Activated naive CD8-positive, alpha-beta T cell (primary cell): Measurements from ENCODE around the gene NDUFS6.

ENCODE experiments used
- H3K27ac Mint-ChIP-seq: one replicate; pipeline ENCODE4 v1.8.0; 2021; ENCODE audit warnings: mixed read lengths
- H3K27me3 Mint-ChIP-seq: one replicate; pipeline ENCODE4 v1.8.0; 2021; ENCODE audit warnings: mixed read lengths
- H3K36me3 Mint-ChIP-seq: one replicate; pipeline ENCODE4 v1.8.0; 2021; ENCODE audit warnings: mixed read lengths
- H3K4me1 Mint-ChIP-seq: one replicate; pipeline ENCODE4 v1.8.0; 2021; ENCODE audit warnings: low read depth, mixed read lengths
- H3K4me3 Mint-ChIP-seq: one replicate; pipeline ENCODE4 v1.8.0; 2021; ENCODE audit warnings: mild to moderate bottlenecking, mixed read lengths
- H3K9me3 Mint-ChIP-seq: one replicate; pipeline ENCODE4 v1.8.0; 2021; ENCODE audit warnings: low read depth, mixed read lengths

NDUFS6 gene

GRCh38 chr5:1820926-1821325 is 19.7 kb downstream of the NDUFS6 start:
- H3K27ac Mint-ChIP-seq = no peak overlapping the region
- H3K4me1 Mint-ChIP-seq = no peaks in the 10 kb centered on the region
- H3K27me3 Mint-ChIP-seq = no peaks in the 10 kb centered on the region
- H3K36me3 Mint-ChIP-seq = peaks cover 18% of the 10 kb centered on the region
- H3K9me3 Mint-ChIP-seq = no peaks in the 10 kb centered on the region
- H3K4me3 Mint-ChIP-seq = no peak overlapping the region

GRCh38 chr5:1821862-1822261 is 20.7 kb downstream of the NDUFS6 start:
- Mint-ChIP-seq H3K4me3 (no peak overlapping the region), H3K27ac (no peak overlapping the region), H3K4me1 (no peaks in the 10 kb centered on the region), H3K9me3 (no peaks in the 10 kb centered on the region), H3K27me3 (no peaks in the 10 kb centered on the region), H3K36me3 (peaks cover 17% of the 10 kb centered on the region)

GRCh38 chr5:1823381-1824034 is 22.3 kb downstream of the NDUFS6 start:
- Mint-ChIP-seq H3K4me3 (no peak overlapping the region), H3K36me3 (peaks cover 16% of the 10 kb centered on the region), H3K27ac (no peak overlapping the region), H3K27me3 (no peaks in the 10 kb centered on the region), H3K9me3 (no peaks in the 10 kb centered on the region), H3K4me1 (no peaks in the 10 kb centered on the region)

DNA sequence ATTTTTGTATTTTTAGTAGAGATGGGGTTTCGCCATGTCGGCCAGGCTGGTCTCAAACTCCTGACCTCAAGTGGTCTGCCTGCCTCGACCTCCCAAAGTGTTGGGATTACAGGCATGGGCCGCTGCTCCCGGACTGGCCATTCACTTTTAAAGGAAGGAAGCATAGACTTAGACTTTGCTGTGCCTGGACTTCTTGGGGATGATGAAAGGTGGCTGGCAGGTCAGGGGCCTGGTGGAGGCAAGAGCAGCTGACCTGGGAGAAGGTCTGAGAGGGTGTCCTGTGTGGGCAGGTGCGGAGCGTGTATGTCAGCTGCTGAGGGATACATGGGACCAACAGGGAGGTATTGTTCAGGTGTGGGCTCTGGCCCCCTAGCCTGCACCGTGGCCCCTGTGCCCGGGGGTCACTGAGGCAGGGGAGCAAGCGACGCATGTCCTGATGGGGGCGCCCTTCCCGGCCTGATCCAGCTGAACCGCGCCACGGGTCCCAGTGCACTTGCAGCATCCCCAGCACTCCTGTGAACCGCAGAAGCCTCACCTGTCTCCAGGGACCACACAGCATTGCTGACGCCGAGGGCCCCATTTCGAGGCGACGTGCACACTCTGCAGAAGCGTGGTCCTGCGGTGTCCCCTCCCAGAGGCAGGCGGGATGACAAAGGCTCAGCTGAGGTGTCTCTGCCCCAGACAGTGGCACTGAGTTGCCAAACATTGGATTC is 23.1 kb downstream of the NDUFS6 start:
- no peaks in the 10 kb centered on the region for H3K27me3 Mint-ChIP-seq
- H3K27ac Mint-ChIP-seq = no peak overlapping the region
- H3K4me1 Mint-ChIP-seq = no peaks in the 10 kb centered on the region
- no peaks in the 10 kb centered on the region for H3K9me3 Mint-ChIP-seq
- peaks cover 16% of the 10 kb centered on the region for H3K36me3 Mint-ChIP-seq
- no peak overlapping the region for H3K4me3 Mint-ChIP-seq

DNA sequence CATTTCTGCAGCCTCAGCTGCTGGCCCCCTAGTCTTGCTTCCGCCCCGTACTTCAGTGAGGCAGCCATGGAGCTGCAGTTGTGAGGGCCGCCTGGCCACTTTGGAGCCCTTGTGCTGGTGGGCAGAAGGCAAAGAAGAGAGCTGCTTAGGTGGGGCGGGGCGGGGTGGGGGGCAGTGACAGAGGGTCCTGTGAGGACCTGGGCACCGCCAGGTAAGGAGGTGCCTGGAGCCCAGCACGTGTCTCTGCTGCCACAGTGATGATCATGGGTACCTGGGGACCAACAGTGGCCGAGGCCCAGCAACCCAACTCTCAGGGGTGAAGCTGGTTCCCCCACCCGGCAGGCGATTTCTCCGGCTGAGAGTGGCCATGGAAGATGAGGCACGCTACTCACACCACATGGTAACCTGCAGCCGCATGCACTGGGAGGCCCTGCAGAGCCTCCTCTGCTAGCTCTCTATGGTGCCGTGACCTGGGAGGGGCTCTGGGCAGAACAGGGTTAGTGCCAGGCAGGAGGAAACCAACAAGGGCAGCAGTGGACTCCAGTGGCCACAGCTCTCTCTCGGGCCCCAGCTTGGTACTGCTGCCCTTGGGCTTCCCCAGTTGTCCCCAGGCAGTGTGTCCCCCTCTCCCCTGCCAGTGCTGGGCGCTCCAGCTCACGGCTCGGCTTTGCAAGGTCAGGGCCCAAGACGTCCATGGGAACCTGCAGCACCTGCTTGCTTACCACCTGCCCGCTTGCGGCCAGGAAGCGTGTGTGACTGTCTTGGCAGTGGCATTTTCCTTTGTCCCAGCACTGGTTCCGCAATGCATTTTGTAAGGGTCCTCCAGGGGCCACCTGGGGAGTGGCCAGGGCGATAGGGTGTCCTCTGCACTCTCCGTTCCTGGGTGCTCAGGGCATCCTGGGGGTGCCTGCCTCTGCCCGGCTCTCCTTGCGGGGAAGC is 24.0 kb downstream of the NDUFS6 start:
- H3K27me3 Mint-ChIP-seq = no peaks in the 10 kb centered on the region
- H3K27ac Mint-ChIP-seq = no peak overlapping the region
- no peaks in the 10 kb centered on the region for H3K4me1 Mint-ChIP-seq
- no peak overlapping the region for H3K4me3 Mint-ChIP-seq
- peaks cover 16% of the 10 kb centered on the region for H3K36me3 Mint-ChIP-seq
- H3K9me3 Mint-ChIP-seq = no peaks in the 10 kb centered on the region

DNA sequence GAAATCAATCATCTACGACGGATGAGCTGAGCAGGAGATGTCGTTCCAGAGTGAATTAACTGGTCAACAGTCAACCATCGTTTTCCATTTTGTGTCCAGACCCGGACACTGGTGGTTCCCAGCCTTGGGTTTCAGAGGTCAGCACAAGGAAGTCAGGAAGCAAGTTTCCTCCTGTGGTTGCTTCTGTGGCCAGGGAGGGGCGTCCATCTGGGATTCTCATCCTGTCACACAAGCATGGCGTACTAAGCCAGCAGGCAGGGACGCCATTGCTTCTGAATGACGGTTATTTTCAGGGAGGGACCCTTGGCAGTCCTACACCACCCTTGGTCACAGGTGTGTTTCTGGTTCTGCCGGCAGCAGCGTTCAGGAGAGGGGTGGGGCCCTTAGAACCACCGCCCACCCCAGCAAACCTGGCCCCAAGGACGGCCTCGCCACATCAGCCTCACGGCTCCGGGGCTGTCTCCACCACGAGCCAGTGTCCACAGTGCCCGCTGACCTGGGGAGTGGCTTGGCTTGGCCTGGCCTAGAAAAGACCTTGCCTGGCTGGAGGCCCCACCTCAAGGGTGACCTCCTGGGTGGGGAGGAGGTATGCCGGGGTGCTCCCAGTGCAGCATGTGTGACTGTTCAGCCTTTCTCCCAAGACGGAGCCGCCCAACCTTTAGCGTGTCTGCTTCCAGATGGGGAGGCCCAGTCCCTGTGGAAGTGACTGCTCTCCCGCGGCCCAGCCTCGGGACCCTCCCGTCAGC is 25.2 kb downstream of the NDUFS6 start:
- Mint-ChIP-seq H3K27ac (no peak overlapping the region), H3K27me3 (no peaks in the 10 kb centered on the region), H3K9me3 (no peaks in the 10 kb centered on the region), H3K4me1 (no peaks in the 10 kb centered on the region), H3K4me3 (no peak overlapping the region), H3K36me3 (peaks cover 10% of the 10 kb centered on the region)

DNA sequence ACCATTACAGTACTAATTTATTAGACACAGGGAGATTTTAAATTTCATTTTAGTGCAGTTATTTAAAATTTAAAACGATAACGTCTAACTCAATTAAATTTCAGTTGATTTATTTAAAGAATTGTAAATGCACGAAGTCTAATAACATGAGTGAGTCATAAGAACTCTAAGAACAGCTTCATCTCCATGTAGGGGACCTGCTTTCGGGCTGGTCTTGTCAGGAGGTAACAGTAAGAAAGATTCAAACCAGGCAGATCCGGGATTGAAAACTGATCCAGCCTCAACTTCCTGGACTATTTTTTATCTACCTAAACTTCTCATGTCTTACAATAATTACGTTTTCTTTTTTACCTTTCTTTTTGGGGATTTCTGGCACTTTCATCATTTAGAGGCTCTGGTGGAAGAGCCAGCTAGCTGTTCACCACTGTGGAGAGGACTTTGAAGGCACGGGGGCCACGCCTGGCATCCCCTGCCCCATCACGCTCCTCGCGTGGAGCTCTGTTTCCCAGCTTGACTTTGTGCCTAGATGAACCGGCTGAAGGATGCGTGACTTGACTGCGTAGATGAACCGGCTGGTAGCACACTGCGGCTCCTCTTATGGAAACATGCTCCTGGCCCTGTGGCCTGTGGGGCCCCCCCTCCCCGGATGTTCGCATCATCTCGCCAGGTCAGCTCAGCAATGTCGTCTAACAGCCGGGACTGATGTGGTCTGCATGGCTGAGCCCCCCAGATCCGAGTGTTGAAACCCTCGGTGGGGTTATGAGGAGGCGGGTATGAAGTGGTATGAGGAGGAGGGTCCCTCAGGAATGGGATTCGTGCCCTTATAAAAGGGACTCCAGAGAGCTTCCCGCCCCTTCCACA is 26.0 kb downstream of the NDUFS6 start:
- H3K9me3 Mint-ChIP-seq = no peaks in the 10 kb centered on the region
- no peak overlapping the region for H3K4me3 Mint-ChIP-seq
- H3K4me1 Mint-ChIP-seq = no peaks in the 10 kb centered on the region
- H3K27ac Mint-ChIP-seq = no peak overlapping the region
- peaks cover 7% of the 10 kb centered on the region for H3K36me3 Mint-ChIP-seq
- no peaks in the 10 kb centered on the region for H3K27me3 Mint-ChIP-seq

DNA sequence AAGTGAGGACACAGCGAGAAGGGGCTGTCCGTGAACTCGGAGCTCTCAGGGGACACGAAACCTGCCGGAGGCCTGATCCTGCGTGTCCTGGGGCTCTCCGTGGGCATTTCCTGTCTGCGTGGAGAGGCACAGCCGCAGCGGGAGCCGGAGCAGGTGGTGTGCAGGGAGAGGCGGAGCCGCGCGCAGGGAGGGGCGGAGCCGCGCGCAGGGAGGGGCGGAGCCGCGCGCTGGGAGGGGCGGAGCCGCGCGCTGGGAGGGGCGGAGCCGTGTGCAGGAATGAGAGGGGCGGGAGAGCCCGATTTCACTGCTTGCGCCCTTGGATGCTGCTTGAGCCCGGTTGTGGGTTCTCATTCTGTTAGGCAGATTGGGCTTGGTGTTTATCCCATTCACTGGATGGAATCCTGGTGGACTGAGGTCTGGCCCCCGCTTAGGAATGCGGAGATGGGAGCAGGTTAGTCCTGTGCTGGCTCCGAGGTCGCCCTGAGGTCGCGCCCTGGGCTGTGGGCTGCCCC is 26.7 kb downstream of the NDUFS6 start:
- H3K4me3 Mint-ChIP-seq = no peak overlapping the region
- no peaks in the 10 kb centered on the region for H3K4me1 Mint-ChIP-seq
- no peaks in the 10 kb centered on the region for H3K9me3 Mint-ChIP-seq
- H3K27ac Mint-ChIP-seq = no peak overlapping the region
- peaks cover 5% of the 10 kb centered on the region for H3K36me3 Mint-ChIP-seq
- no peaks in the 10 kb centered on the region for H3K27me3 Mint-ChIP-seq

DNA sequence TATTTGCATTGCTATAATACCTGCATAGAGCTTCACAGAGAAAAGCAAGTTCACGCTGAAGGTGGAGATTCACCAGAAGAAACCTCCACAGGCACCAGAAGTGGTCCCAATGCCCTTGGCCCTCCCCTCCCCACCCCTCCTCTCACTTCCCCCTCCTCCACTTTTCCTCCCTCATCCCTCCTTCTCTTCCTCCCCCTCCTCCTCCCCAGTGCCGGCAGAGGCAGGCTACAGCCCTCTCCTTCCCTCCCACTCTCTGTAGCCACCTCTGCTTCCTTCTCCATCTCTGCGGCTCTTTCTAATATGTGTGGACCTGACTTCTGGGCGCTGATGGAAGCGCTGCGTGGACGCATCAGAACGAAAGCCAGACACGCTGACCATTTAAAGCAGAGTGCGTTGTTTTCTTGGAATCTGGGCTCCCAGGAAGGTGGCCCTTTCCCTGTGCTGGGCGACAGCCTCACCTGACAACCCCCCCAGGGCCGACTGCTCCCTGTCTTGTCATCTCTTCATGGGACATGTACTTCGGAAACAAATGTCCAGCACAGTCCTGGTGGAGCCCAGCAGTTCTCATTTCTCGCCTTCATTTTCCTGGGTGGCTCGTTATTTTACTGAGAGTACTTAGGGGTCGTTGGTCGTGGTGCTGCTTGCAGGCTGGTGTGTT is 29.5 kb downstream of the NDUFS6 start:
- Mint-ChIP-seq H3K4me3 (no peak overlapping the region), H3K27ac (no peak overlapping the region), H3K9me3 (no peaks in the 10 kb centered on the region), H3K27me3 (peaks cover 6% of the 10 kb centered on the region), H3K36me3 (peaks cover 5% of the 10 kb centered on the region), H3K4me1 (no peaks in the 10 kb centered on the region)

GRCh38 chr5:1831257-1831656 is 30.1 kb downstream of the NDUFS6 start:
- Mint-ChIP-seq H3K4me1 (no peaks in the 10 kb centered on the region), H3K36me3 (peaks cover 5% of the 10 kb centered on the region), H3K27ac (no peak overlapping the region)

GRCh38 chr5:1831677-1832313 is 30.6 kb downstream of the NDUFS6 start:
- Mint-ChIP-seq H3K36me3 (peaks cover 4% of the 10 kb centered on the region), H3K27me3 (peaks cover 6% of the 10 kb centered on the region), H3K4me3 (no peak overlapping the region), H3K27ac (no peak overlapping the region), H3K9me3 (no peaks in the 10 kb centered on the region), H3K4me1 (no peaks in the 10 kb centered on the region)

More at GRCh38 chr5:1831257-1831656, 30.1 kb downstream of the NDUFS6 start:
- H3K9me3 Mint-ChIP-seq = no peaks in the 10 kb centered on the region
- peaks cover 6% of the 10 kb centered on the region for H3K27me3 Mint-ChIP-seq
- H3K4me3 Mint-ChIP-seq = no peak overlapping the region

DNA sequence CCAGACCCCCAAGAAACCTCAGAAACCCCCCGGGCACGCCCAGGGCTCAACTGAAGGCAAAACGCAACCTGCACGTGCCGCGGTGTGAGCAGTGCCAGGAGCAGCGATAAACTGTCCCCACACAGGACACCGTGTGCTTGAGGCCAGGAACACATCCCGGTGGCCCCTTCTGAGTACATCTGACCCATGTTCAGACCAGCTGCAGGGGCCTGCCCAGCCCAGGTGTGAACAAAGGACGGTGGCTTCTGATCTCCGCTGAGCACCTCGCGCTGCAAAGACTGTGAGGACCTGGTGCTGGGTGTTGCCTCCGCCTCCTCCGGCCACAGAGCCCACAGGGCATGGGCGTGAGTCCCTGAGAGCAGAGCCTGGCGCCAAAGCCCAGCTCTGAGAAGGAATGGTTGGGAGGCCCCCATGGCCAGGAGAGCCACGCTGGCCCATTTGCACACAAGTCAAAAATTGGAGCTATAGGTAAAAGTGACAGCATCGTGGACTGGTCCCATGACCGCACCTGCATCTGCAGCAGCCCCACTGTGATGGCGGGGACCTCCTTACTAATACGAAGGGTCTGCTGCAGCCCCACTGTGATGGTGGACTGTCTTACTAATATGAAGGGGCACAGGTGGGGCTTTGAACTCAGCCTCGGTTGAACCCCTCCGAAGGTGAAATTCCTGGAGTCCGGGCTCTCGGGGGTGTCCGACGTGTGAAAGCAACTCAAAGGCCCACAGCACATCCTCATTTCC is 31.5 kb downstream of the NDUFS6 start:
- Mint-ChIP-seq H3K36me3 (no peaks in the 10 kb centered on the region), H3K27me3 (peaks cover 6% of the 10 kb centered on the region), H3K4me1 (no peaks in the 10 kb centered on the region), H3K27ac (no peak overlapping the region), H3K9me3 (no peaks in the 10 kb centered on the region), H3K4me3 (no peak overlapping the region)
